Smooth muscle cell (in vitro differentiated cells): Measurements from ENCODE around the gene EDN2. TPM values are rescaled to one million over a fixed set of nuclear protein-coding genes. Genes with fewer than 3 reads are reported as not detected.

ENCODE experiments used
- DNase-seq: peaks from one replicate; lab custom pipeline; 2025; ENCODE audit not compliant: unreplicated experiment; lab: John Stamatoyannopoulos, UW
- H2AFZ ChIP-seq: fragments of 200-600 bp; sonication (generic); 2 replicates; pipeline ENCODE4 v1.6.0; 2016; ENCODE audit warnings: antibody characterized with exemption, low read depth, mild to moderate bottlenecking
- H3F3A ChIP-seq: fragments of 200-600 bp; sonication (generic); 2 replicates; pipeline ENCODE4 v1.6.0; 2017; ENCODE audit warnings: antibody characterized with exemption, low read depth
- H3K27ac ChIP-seq: fragments of 200-600 bp; sonication (generic); 2 replicates; pipeline ENCODE4 v1.5.1; 2016; ENCODE audit warnings: low read depth, mild to moderate bottlenecking
- H3K27me3 ChIP-seq: fragments of 200-600 bp; sonication (generic); 2 replicates; pipeline ENCODE4 v1.6.1; 2016; ENCODE audit warnings: low read depth, mild to moderate bottlenecking
- H3K36me3 ChIP-seq: fragments of 200-600 bp; sonication (generic); 2 replicates; pipeline ENCODE4 v1.5.1; 2016; ENCODE audit warnings: low read depth
- H3K4me1 ChIP-seq: fragments of 200-600 bp; sonication (generic); 2 replicates; pipeline ENCODE4 v1.5.1; 2016; ENCODE audit warnings: low read depth
- H3K4me2 ChIP-seq: fragments of 200-600 bp; sonication (generic); 2 replicates; pipeline ENCODE4 v1.6.0; 2016; ENCODE audit warnings: mild to moderate bottlenecking
- H3K4me3 ChIP-seq: fragments of 200-600 bp; sonication (generic); 2 replicates; pipeline ENCODE4 v1.5.1; 2016; ENCODE audit warnings: mild to moderate bottlenecking
- H3K79me2 ChIP-seq: fragments of 200-600 bp; sonication (generic); 2 replicates; pipeline ENCODE4 v1.6.0; 2016; ENCODE audit warnings: low read depth, mild to moderate bottlenecking
- H3K9ac ChIP-seq: fragments of 200-600 bp; sonication (generic); 2 replicates; pipeline ENCODE4 v1.6.0; 2016; ENCODE audit warnings: low read depth
- H3K9me3 ChIP-seq: fragments of 200-600 bp; sonication (generic); replicated peaks from 2 replicates; pipeline ENCODE4 v1.5.1; 2016; ENCODE audit warnings: low read depth
- H4K20me1 ChIP-seq: fragments of 200-600 bp; sonication (generic); 2 replicates; pipeline ENCODE4 v1.6.0; 2016; ENCODE audit warnings: low read depth
- WGBS: methylation state at CpG from one replicate; pipeline ENCODE4 v1.1.7; 2016; ENCODE audit warnings: low lambda C conversion rate; 5-methylcytosine and 5-hydroxymethylcytosine counted together
- polyA plus RNA-seq: library from polyadenylated mRNA; unstranded; fragments of >200 nt; fragmentation: Nextera tagmentation; extraction: Ambion mirVana; gene quantifications from 2 replicates; pipeline ENCODE4 v1.2.1, GENCODE V29; 2016
- total RNA-seq: library from RNA; depleted of rRNA; stranded (reverse); fragments of >200 nt; gene quantifications from 2 replicates; pipeline ENCODE4 v1.2.3, GENCODE V29; 2014
- TF ChIP-seq, protein P1 (sequence below): fragments of 200-600 bp; sonication (generic); IDR thresholded peaks from 2 replicates; pipeline ENCODE4 v1.5.1; 2017; ENCODE audit warnings: borderline replicate concordance, mild to moderate bottlenecking, antibody characterized with exemption; ENCODE audit not compliant: insufficient read depth, poor library complexity, severe bottlenecking

The EDN2 gene
- total and polyA plus RNA-seq, 2 experiments from 2014 or later = not detected

DNA sequence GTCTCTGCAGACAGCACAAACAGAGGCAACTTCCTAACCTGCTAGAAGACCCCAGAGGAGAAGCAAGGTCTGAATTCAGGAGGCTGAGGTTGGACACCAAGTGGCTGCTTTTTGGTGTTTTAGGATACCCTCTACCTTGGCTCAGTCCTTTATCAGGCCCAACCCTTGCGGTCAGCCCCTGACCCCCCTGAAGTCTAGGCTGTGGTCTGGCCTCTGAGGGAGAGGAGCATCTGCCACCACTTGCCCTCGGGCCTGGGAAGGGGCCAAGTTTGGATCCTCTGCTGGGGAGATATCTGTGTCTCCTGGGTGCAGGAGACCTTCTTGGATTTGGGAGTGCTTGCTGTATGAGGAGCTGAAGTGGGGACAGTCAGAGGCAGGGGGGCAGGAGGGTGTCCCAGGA is 21.0 kb downstream of the EDN2 start:
- Histone ChIP-seq H3K27ac (no peak overlapping the region), H3K27me3 (no peaks in the 10 kb centered on the region), H3K36me3 (no peaks in the 10 kb centered on the region), H3K4me3 (no peak overlapping the region), H3K79me2 (no peaks in the 10 kb centered on the region), H3K4me1 (no peaks in the 10 kb centered on the region), H3F3A (peaks cover 6% of the 10 kb centered on the region), H2AFZ (no peak overlapping the region), H3K9ac (no peak overlapping the region), H4K20me1 (no peaks in the 10 kb centered on the region), H3K4me2 (no peak overlapping the region), H3K9me3 (no peaks in the 10 kb centered on the region)
- 95% methylated on average over 2 of the region's 2 CpGs for WGBS
- DNase-seq = no peak
- TF ChIP-seq, protein P1, sequence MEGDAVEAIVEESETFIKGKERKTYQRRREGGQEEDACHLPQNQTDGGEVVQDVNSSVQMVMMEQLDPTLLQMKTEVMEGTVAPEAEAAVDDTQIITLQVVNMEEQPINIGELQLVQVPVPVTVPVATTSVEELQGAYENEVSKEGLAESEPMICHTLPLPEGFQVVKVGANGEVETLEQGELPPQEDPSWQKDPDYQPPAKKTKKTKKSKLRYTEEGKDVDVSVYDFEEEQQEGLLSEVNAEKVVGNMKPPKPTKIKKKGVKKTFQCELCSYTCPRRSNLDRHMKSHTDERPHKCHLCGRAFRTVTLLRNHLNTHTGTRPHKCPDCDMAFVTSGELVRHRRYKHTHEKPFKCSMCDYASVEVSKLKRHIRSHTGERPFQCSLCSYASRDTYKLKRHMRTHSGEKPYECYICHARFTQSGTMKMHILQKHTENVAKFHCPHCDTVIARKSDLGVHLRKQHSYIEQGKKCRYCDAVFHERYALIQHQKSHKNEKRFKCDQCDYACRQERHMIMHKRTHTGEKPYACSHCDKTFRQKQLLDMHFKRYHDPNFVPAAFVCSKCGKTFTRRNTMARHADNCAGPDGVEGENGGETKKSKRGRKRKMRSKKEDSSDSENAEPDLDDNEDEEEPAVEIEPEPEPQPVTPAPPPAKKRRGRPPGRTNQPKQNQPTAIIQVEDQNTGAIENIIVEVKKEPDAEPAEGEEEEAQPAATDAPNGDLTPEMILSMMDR = no peak

DNA sequence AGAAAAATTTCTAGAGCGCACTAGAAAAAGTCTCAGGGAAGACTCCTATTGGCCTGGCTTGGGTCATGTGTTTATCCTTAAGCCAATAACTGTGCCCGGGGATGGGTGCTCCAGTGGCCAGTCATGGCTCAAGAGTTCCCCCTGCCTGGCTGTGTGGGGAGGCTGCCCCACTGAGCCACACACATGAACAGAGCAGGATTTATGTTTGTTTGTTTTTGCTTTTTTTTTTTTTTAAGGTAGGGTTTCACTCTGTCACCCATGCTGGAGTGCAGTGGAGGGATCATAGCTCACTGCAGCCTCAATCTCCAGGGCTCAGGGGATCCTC is 21.8 kb downstream of the EDN2 start:
- WGBS = 100% methylated on average over 2 of the region's 2 CpGs
- no peaks in the 10 kb centered on the region for H3K79me2 ChIP-seq

DNA sequence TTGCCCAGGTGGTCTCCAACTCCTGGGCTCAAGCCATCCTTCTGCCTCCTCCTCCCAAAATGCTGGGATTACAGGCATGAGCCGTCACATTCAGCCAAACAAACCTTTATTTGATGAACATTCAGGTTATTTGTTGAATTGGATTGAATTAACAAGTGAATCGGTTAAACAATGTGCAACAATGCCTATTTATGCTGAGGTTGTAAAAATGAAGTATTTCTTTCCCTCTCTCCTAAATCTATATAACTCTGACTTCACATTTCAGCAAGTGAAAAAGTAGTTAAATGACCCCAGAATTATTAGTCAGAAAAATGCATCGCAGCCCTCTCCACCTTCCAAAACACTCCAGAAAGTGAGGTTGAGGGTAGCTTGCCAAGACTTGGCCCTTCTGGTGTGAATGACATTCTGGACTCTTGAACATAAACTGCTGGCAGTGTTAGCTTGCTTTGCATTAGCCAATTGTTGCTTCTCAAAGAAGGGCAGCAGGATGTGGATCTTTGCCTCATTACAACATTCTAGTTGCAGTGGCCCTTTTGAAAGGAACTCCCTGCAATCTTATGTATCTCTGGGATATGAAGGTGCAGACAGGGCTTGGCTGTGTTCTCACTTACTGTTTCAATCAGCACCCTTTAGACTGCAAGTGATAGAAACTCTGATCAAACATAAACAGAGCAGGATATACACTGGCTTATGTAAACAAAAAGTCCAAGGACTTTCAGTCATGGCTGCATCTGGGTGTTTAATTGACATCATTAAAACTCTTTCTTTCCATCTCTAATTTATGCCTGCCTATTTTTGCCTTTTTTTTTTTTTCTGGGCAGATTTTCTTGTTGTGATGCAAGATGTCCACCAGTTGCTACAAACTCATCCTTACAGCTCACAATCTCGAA is 22.4 kb downstream of the EDN2 start:
- H2AFZ ChIP-seq = no peak overlapping the region
- TF ChIP-seq, protein P1 = no peak
- H3K27ac ChIP-seq = no peak overlapping the region
- no peaks in the 10 kb centered on the region for H3K4me1 ChIP-seq
- no peak for DNase-seq
- no peak overlapping the region for H3K9ac ChIP-seq
- 97% methylated on average over 4 of the region's 4 CpGs for WGBS
- H3K9me3 ChIP-seq = no peaks in the 10 kb centered on the region
- H3K4me2 ChIP-seq = no peak overlapping the region
- no peaks in the 10 kb centered on the region for H3K79me2 ChIP-seq
- no peaks in the 10 kb centered on the region for H3K27me3 ChIP-seq
- no peaks in the 10 kb centered on the region for H4K20me1 ChIP-seq
- peaks cover 6% of the 10 kb centered on the region for H3F3A ChIP-seq
- no peaks in the 10 kb centered on the region for H3K36me3 ChIP-seq
- H3K4me3 ChIP-seq = no peak overlapping the region

More for the DNA sequence above, 21.8 kb downstream of the EDN2 start:
- Histone ChIP-seq H3K27ac (no peak overlapping the region), H3F3A (peaks cover 6% of the 10 kb centered on the region), H2AFZ (no peak overlapping the region), H4K20me1 (no peaks in the 10 kb centered on the region), H3K36me3 (no peaks in the 10 kb centered on the region), H3K4me2 (no peak overlapping the region), H3K9ac (no peak overlapping the region), H3K4me1 (no peaks in the 10 kb centered on the region), H3K9me3 (no peaks in the 10 kb centered on the region), H3K27me3 (no peaks in the 10 kb centered on the region), H3K4me3 (no peak overlapping the region)
- no peak for DNase-seq
- TF ChIP-seq, protein P1 = no peak
